Measurements from ENCODE around the gene TTC36. TPM values are rescaled to one million over a fixed set of nuclear protein-coding genes. Genes with fewer than 3 reads are reported as not detected.
"Not testable (repeated sequence)": the region's sequence is repeated elsewhere in the genome, so short reads cannot be mapped to it uniquely, and the experiment has no call there.

TTC36 gene
- total RNA-seq: 1 to 10 TPM; 3.1 to 7.7 TPM

GRCh38 chr11:118527109-118527508 lies at the start of gene TTC36:
TSS of gene TTC36 (plus strand) at chr11:118527474. CDS start at chr11:118527495, 21 bp downstream.
- DNase-seq (ENCODE audit: low spot score): no peak
- Histone ChIP-seq H3K27me3 (replicated peaks; ENCODE audit: insufficient read depth) (no peaks in the 10 kb centered on the region), H3K36me3 (no peaks in the 10 kb centered on the region), H3K9me3 (no peaks in the 10 kb centered on the region), H3K4me3 (no peak within 1 kb of the TSS), H3K27ac (no peak within 1 kb of the TSS), H3K4me1 (replicated peaks) (peaks cover 10% of the 10 kb centered on the region)
- WGBS: 60% methylated on average over 3 of the region's 3 CpGs
- TF ChIP-seq CTCF (IDR thresholded peaks at IDR 0.05) (no peak), POLR2AphosphoS5 (IDR thresholded peaks at IDR 0.05) (no peak), POLR2A (IDR thresholded peaks at IDR 0.05) (no peak)
- intact Hi-C loops (cut with DNase I): no loop called here

GRCh38 chr11:118481238-118481637 lies 46.0 kb upstream of the TTC36 start:
- DNase-seq (ENCODE audit: low spot score); H3K9me3 ChIP-seq; H3K4me3 ChIP-seq; H3K36me3 ChIP-seq; H3K27me3 ChIP-seq (replicated peaks; ENCODE audit: insufficient read depth); intact Hi-C loops (cut with DNase I); H3K4me1 ChIP-seq (replicated peaks); H3K27ac ChIP-seq: not testable (repeated sequence)
- WGBS: 100% methylated on average over 1 of the region's 1 CpG

- intact Hi-C loops (cut with DNase I): no loop called here
- H3K27ac ChIP-seq: no peak overlapping the region
- peaks cover 0 to 5% of the 10 kb centered on the region in 2 donors for H3K36me3 ChIP-seq
- 96% methylated on average over 3 of the region's 3 CpGs for WGBS
- no peak overlapping the region for H3K4me3 ChIP-seq
- no peaks in the 10 kb centered on the region for H3K9me3 ChIP-seq
- no peak for DNase-seq (ENCODE audit: low spot score)
- no peak for TF ChIP-seq CTCF (IDR thresholded peaks at IDR 0.05)
- TF ChIP-seq POLR2AphosphoS5 (IDR thresholded peaks at IDR 0.05): no peak
- no peak for TF ChIP-seq POLR2A (IDR thresholded peaks at IDR 0.05)
- H3K4me1 ChIP-seq (replicated peaks): no peaks in the 10 kb centered on the region
- H3K27me3 ChIP-seq (replicated peaks; ENCODE audit: insufficient read depth): no peaks in the 10 kb centered on the region
These were observed 42.9 kb upstream of the TTC36 start for GRCh38 chr11:118484405-118484804.

GRCh38 chr11:118485273-118485672 lies 42.0 kb upstream of the TTC36 start:
- intact Hi-C loops (cut with DNase I): loop anchor here (5.0 kb wide), 2 partner anchors 48 to 288 kb away; partner anchors contain the start of gene KMT2A
- Histone ChIP-seq H3K27me3 (replicated peaks; ENCODE audit: insufficient read depth) (no peaks in the 10 kb centered on the region), H3K4me3 (no peak overlapping the region), H3K4me1 (replicated peaks) (no peaks in the 10 kb centered on the region), H3K27ac (no peak overlapping the region), H3K9me3 (no peaks in the 10 kb centered on the region), H3K36me3 (peaks cover 0 to 13% of the 10 kb centered on the region in 2 donors)
- DNase-seq (ENCODE audit: low spot score): no peak
- TF ChIP-seq POLR2A (IDR thresholded peaks at IDR 0.05): no peak
- TF ChIP-seq CTCF (IDR thresholded peaks at IDR 0.05): no peak
- no peak for TF ChIP-seq POLR2AphosphoS5 (IDR thresholded peaks at IDR 0.05)

GRCh38 chr11:118488480-118489109 lies 38.7 kb upstream of the TTC36 start:
- peak; percentile 54 for DNase-seq (ENCODE audit: low spot score)
- peak; percentile 68 to 81 (median 76) for TF ChIP-seq CTCF (IDR thresholded peaks at IDR 0.05)
- TF ChIP-seq POLR2AphosphoS5 (IDR thresholded peaks at IDR 0.05): peak; percentile 65
- TF ChIP-seq POLR2A (IDR thresholded peaks at IDR 0.05): no peak
- WGBS: 24% methylated on average over 7 of the region's 7 CpGs
- intact Hi-C loops (cut with DNase I): loop anchor here (5.0 kb wide), 2 partner anchors 51 to 291 kb away; partner anchors contain the start of gene KMT2A
- H3K4me3 ChIP-seq: no peak overlapping the region
- no peaks in the 10 kb centered on the region for H3K4me1 ChIP-seq (replicated peaks)
- no peaks in the 10 kb centered on the region for H3K27me3 ChIP-seq (replicated peaks; ENCODE audit: insufficient read depth)
- H3K36me3 ChIP-seq: peaks cover 0 to 8% of the 10 kb centered on the region in 2 donors
- no peaks in the 10 kb centered on the region for H3K9me3 ChIP-seq
- no peak overlapping the region for H3K27ac ChIP-seq
